GM12873 (cell line): ENCODE measurements around the gene GSTA2.

ENCODE experiments used
- TF ChIP-seq, protein P1 (sequence below): IDR thresholded peaks from 2 replicates; pipeline ENCODE4 v1.5.1; 2012; ENCODE audit warnings: low read depth, mild to moderate bottlenecking, moderate library complexity, low read length, control low read depth; ENCODE audit not compliant: insufficient read depth; ENCODE audit errors: missing control alignments

GSTA2 gene

GRCh38 chr6:52707963-52708680 is 55.2 kb downstream of the GSTA2 start:
- TF ChIP-seq, protein P1, sequence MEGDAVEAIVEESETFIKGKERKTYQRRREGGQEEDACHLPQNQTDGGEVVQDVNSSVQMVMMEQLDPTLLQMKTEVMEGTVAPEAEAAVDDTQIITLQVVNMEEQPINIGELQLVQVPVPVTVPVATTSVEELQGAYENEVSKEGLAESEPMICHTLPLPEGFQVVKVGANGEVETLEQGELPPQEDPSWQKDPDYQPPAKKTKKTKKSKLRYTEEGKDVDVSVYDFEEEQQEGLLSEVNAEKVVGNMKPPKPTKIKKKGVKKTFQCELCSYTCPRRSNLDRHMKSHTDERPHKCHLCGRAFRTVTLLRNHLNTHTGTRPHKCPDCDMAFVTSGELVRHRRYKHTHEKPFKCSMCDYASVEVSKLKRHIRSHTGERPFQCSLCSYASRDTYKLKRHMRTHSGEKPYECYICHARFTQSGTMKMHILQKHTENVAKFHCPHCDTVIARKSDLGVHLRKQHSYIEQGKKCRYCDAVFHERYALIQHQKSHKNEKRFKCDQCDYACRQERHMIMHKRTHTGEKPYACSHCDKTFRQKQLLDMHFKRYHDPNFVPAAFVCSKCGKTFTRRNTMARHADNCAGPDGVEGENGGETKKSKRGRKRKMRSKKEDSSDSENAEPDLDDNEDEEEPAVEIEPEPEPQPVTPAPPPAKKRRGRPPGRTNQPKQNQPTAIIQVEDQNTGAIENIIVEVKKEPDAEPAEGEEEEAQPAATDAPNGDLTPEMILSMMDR = no peak

DNA sequence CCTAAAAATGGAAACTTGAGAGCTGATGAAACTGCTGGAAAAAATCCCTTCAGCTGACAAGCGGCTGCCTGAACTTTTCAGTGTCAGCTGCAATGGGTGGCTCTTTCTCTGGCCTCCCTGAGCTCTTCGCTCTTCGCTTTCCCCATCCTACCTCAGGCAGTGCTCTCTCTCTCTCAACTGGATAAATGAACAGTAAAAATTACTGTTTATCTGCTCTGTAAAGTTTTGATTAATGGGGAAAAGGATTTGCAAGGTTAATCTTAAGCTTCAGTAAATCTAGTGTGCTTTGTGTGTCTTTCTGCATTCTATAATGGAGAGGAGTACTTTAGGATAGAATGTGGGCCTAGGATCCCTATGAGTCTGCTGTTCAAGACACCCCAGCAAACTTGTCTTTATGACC is 57.3 kb downstream of the GSTA2 start:
- TF ChIP-seq, protein P1 = no peak

DNA sequence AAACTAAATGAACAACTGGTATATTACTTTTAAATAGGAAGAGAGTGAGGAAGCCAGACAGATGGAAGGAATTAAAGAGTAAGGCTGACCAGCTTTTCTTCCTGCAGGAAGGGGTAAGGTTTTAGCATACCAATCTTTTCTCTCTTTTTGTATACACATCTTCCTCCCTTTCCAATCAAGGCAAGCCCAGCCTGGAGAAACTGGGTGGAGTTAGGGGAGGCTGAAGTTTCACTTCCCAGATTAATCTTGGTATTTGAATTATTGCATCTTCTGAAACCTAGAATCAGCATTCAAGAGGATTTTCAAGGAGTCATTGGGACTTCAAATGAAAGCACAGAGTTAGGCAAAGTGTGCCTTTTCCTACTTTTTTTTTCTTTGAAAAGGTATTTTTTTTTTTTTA is 59.2 kb downstream of the GSTA2 start:
- TF ChIP-seq, protein P1 = no peak
